ENCODE results near the gene AKR1D1.

Gene AKR1D1

GRCh38 chr7:138164804-138165203 is 88.5 kb downstream of the AKR1D1 start:
- Histone ChIP-seq H3K4me1 (ENCODE audit: control insufficient read depth, low read length) (no peaks in the 10 kb centered on the region), H3K27ac (ENCODE audit: low read depth, low read length) (no peak overlapping the region), H3K36me3 (ENCODE audit: control insufficient read depth, low read length) (no peaks in the 10 kb centered on the region), H3K9me3 (ENCODE audit: control insufficient read depth, insufficient read depth, low read length) (peaks cover 6% of the 10 kb centered on the region; the same call in 1 of the 2 replicates), H4K20me1 (ENCODE audit: control insufficient read depth, insufficient read depth, low read depth, low read length) (no peaks in the 10 kb centered on the region), H3K27me3 (ENCODE audit: control insufficient read depth, low read length) (no peaks in the 10 kb centered on the region), H3K4me3 (ENCODE audit: low read length) (no peak overlapping the region), H3K79me2 (ENCODE audit: control insufficient read depth, low read length) (no peaks in the 10 kb centered on the region), H3K4me2 (ENCODE audit: low read length) (no peak overlapping the region), H3F3A (ENCODE audit: control insufficient read depth, insufficient read depth) (no peaks in the 10 kb centered on the region), H3K9me2 (replicated peaks; ENCODE audit: control insufficient read depth, low read length) (no peaks in the 10 kb centered on the region)
- no peak for TF ChIP-seq EZH2phosphoT487 (IDR thresholded peaks at IDR 0.05; ENCODE audit: borderline replicate concordance, low read length)
- no peak for TF ChIP-seq CTCF (IDR thresholded peaks at IDR 0.05; ENCODE audit: low read depth, low read length, poor library complexity, severe bottlenecking)

GRCh38 chr7:138166681-138167080 is 90.4 kb downstream of the AKR1D1 start:
- Histone ChIP-seq H3K27ac (ENCODE audit: low read depth, low read length) (no peak overlapping the region), H3K36me3 (ENCODE audit: control insufficient read depth, low read length) (no peaks in the 10 kb centered on the region), H3K79me2 (ENCODE audit: control insufficient read depth, low read length) (no peaks in the 10 kb centered on the region), H3K4me2 (ENCODE audit: low read length) (no peak overlapping the region), H3K9me2 (replicated peaks; ENCODE audit: control insufficient read depth, low read length) (no peaks in the 10 kb centered on the region), H3K27me3 (ENCODE audit: control insufficient read depth, low read length) (no peaks in the 10 kb centered on the region), H3F3A (ENCODE audit: control insufficient read depth, insufficient read depth) (no peaks in the 10 kb centered on the region), H3K4me3 (ENCODE audit: low read length) (no peak overlapping the region), H3K9me3 (ENCODE audit: control insufficient read depth, insufficient read depth, low read length) (peaks cover 6% of the 10 kb centered on the region; the same call in 1 of the 2 replicates), H4K20me1 (ENCODE audit: control insufficient read depth, insufficient read depth, low read depth, low read length) (no peaks in the 10 kb centered on the region), H3K4me1 (ENCODE audit: control insufficient read depth, low read length) (no peaks in the 10 kb centered on the region)
- no peak for TF ChIP-seq EZH2phosphoT487 (IDR thresholded peaks at IDR 0.05; ENCODE audit: borderline replicate concordance, low read length)
- no peak for TF ChIP-seq CTCF (IDR thresholded peaks at IDR 0.05; ENCODE audit: low read depth, low read length, poor library complexity, severe bottlenecking)

- H3K4me1 ChIP-seq (ENCODE audit: control insufficient read depth, low read length), result no peaks in the 10 kb centered on the region
- TF ChIP-seq EZH2phosphoT487 (IDR thresholded peaks at IDR 0.05; ENCODE audit: borderline replicate concordance, low read length) (no peak), CTCF (IDR thresholded peaks at IDR 0.05; ENCODE audit: low read depth, low read length, poor library complexity, severe bottlenecking) (no peak)
Measured at GRCh38 chr7:138167222-138167621, 91.0 kb downstream of the AKR1D1 start.

More at GRCh38 chr7:138167222-138167621, 91.0 kb downstream of the AKR1D1 start:
- no peaks in the 10 kb centered on the region for H3K79me2 ChIP-seq (ENCODE audit: control insufficient read depth, low read length)
- no peaks in the 10 kb centered on the region for H3K27me3 ChIP-seq (ENCODE audit: control insufficient read depth, low read length)
- H3K9me2 ChIP-seq (replicated peaks; ENCODE audit: control insufficient read depth, low read length), result no peaks in the 10 kb centered on the region
- H3K9me3 ChIP-seq (ENCODE audit: control insufficient read depth, insufficient read depth, low read length), result peaks cover 6% of the 10 kb centered on the region; the same call in 1 of the 2 replicates
- no peak overlapping the region for H3K4me3 ChIP-seq (ENCODE audit: low read length)
- no peaks in the 10 kb centered on the region for H3F3A ChIP-seq (ENCODE audit: control insufficient read depth, insufficient read depth)
- no peak overlapping the region for H3K27ac ChIP-seq (ENCODE audit: low read depth, low read length)
- no peak overlapping the region for H3K4me2 ChIP-seq (ENCODE audit: low read length)
- no peaks in the 10 kb centered on the region for H4K20me1 ChIP-seq (ENCODE audit: control insufficient read depth, insufficient read depth, low read depth, low read length)
- H3K36me3 ChIP-seq (ENCODE audit: control insufficient read depth, low read length), result no peaks in the 10 kb centered on the region
